HCT116 (cell line): Measurements from ENCODE around the gene IL1B. TPM values are rescaled to one million over a fixed set of nuclear protein-coding genes. Genes with fewer than 3 reads are reported as not detected.

Experiments used
- ATAC-seq: fragments of 200-7000 bp; cut with Tn5 transposase; 2 replicates; pipeline ENCODE4 v1.9.1; 2020; ENCODE audit warnings: mild to moderate bottlenecking, moderate library complexity
- BruUV-seq: library from RNA; stranded (reverse); fragments of 400-500 nt; replicated peaks from 2 replicates; lab custom pipeline; 2021; lab: Mats Ljungman, UMichigan
- CTCF ChIA-PET: fragments of 300-600 bp; sonication (Branson Sonifier 250); formaldehyde crosslinking; loops from one replicate; lab custom pipeline; 2021; ENCODE audit warnings: antibody characterized with exemption; lab: Charles Lee
- POLR2A ChIA-PET: fragments of 300-600, 350-600 bp; sonication (Branson Sonifier 250); formaldehyde crosslinking; loops from one replicate; lab custom pipeline; 2021; ENCODE audit warnings: antibody characterized with exemption; lab: Charles Lee
- RAD21 ChIA-PET, 2 experiments: fragments of 300-600 bp; sonication (Branson Sonifier 250); formaldehyde crosslinking; loops; one replicate each; lab custom pipeline; 2023; ENCODE audit warnings: low total read pairs in 2 of 2; ENCODE audit not compliant: uncharacterized antibody in 2 of 2, unreplicated experiment in 2 of 2, low non-redundant PET in 1 of 2; lab: Charles Lee
- DNase-seq: peaks from one replicate; pipeline ENCODE4 v3.0.0-alpha.2; 2010; ENCODE audit warnings: low read depth, low spot score
- H2AFZ ChIP-seq: fragments of 200-600 bp; shearing (Covaris generic), sonication (generic); 2 replicates; pipeline ENCODE4 v1.6.1; 2017; ENCODE audit warnings: low read depth, mixed run types, mixed read lengths, antibody characterized with exemption, low read length; ENCODE audit not compliant: poor library complexity, severe bottlenecking
- H3K27ac ChIP-seq: 2 replicates; pipeline ENCODE4 v1.5.1; 2012; ENCODE audit warnings: low read depth, low read length
- H3K27me3 ChIP-seq: fragments of 200-600 bp; sonication (generic); 2 replicates; pipeline ENCODE4 v1.6.1; 2016; ENCODE audit warnings: mixed run types, low read length, mixed read lengths; ENCODE audit not compliant: insufficient read depth
- H3K36me3 ChIP-seq, 2 experiments: fragments of 200-500 bp in 1 of 2; fragments of 200-600 bp in 1 of 2; sonication (Bioruptor generic) in 1 of 2; sonication (generic) in 1 of 2; 2 replicates each; pipeline versions ENCODE4 v1.5.1 to v1.6.1; 2014 to 2016; ENCODE audit warnings: low read length in 2 of 2, inconsistent platforms in 1 of 2, mixed read lengths in 1 of 2, mixed run types in 1 of 2; ENCODE audit not compliant: insufficient read depth in 2 of 2, control insufficient read depth in 1 of 2
- H3K4me1 ChIP-seq, 2 experiments: fragments of 200-600 bp in 1 of 2; sonication (generic) in 1 of 2; 2 replicates each; pipeline versions ENCODE4 v1.5.1 to v1.6.1; 2012 to 2017; ENCODE audit warnings: low read length in 2 of 2, inconsistent platforms in 1 of 2, mild to moderate bottlenecking in 1 of 2, mixed read lengths in 1 of 2, mixed run types in 1 of 2, moderate library complexity in 1 of 2; ENCODE audit not compliant: insufficient read depth in 2 of 2, control insufficient read depth in 1 of 2
- H3K4me2 ChIP-seq: fragments of 200-600 bp; sonication (generic); 2 replicates; pipeline ENCODE4 v1.6.1; 2017; ENCODE audit warnings: mixed run types, low read length, mixed read lengths
- H3K4me3 ChIP-seq, 2 experiments: fragments of 200-600 bp in 1 of 2; sonication (generic) in 1 of 2; replicated peaks in 1 of 2; 2 replicates each; pipeline ENCODE4 v1.5.1; 2011 to 2016; ENCODE audit warnings: low read length in 2 of 2, control low read depth in 1 of 2, low read depth in 1 of 2, mild to moderate bottlenecking in 1 of 2, mixed read lengths in 1 of 2, mixed run types in 1 of 2
- H3K79me2 ChIP-seq: fragments of 200-600 bp; sonication (generic); 2 replicates; pipeline ENCODE4 v1.6.1; 2017; ENCODE audit warnings: mild to moderate bottlenecking, mixed run types, low read length, moderate library complexity, mixed read lengths; ENCODE audit not compliant: insufficient read depth
- H3K9ac ChIP-seq: fragments of 200-600 bp; sonication (generic); 2 replicates; pipeline ENCODE4 v1.6.1; 2016; ENCODE audit warnings: low read length, mixed read lengths
- H3K9me2 ChIP-seq: fragments of 200-600 bp; sonication (generic), shearing (Covaris generic); 2 replicates; pipeline ENCODE4 v1.6.1; 2017; ENCODE audit warnings: mixed run types, mild to moderate bottlenecking, moderate library complexity; ENCODE audit not compliant: insufficient read depth
- H3K9me3 ChIP-seq, 2 experiments: fragments of 200-500 bp in 1 of 2; fragments of 200-600 bp in 1 of 2; sonication (Bioruptor generic) in 1 of 2; sonication (generic) in 1 of 2; 2 replicates each; pipeline ENCODE4 v1.6.1; 2014 to 2017; ENCODE audit warnings: low read length in 2 of 2, mixed read lengths in 2 of 2, inconsistent platforms in 1 of 2, low read depth in 1 of 2, mild to moderate bottlenecking in 1 of 2, mixed run types in 1 of 2, moderate library complexity in 1 of 2; ENCODE audit not compliant: control insufficient read depth in 1 of 2, insufficient read depth in 1 of 2
- H4K20me1 ChIP-seq: fragments of 200-600 bp; sonication (generic), shearing (Covaris generic); 2 replicates; pipeline ENCODE4 v1.6.1; 2017; ENCODE audit warnings: mixed run types, mild to moderate bottlenecking, moderate library complexity; ENCODE audit not compliant: insufficient read depth
- CBX3 ChIP-seq: IDR thresholded peaks from 2 replicates; pipeline ENCODE4 v1.6.1; 2012; ENCODE audit warnings: low read depth
- EGR1 ChIP-seq: IDR thresholded peaks from 2 replicates; pipeline ENCODE4 v1.6.1; 2012; ENCODE audit warnings: low read depth
- EZH2 ChIP-seq: fragments of 200-600 bp; sonication (generic); IDR thresholded peaks from 2 replicates; pipeline ENCODE4 v1.6.1; 2017; ENCODE audit warnings: antibody characterized with exemption, mixed run types
- EZH2phosphoT487 ChIP-seq: fragments of 200-600 bp; IDR thresholded peaks from 2 replicates; pipeline ENCODE4 v1.6.1; 2018; ENCODE audit warnings: antibody characterized with exemption, borderline replicate concordance
- FOSL1 ChIP-seq: IDR thresholded peaks from 2 replicates; pipeline ENCODE4 v1.6.1; 2012; ENCODE audit warnings: low read depth
- RAD21 ChIP-seq: IDR thresholded peaks from 2 replicates; pipeline ENCODE4 v1.6.1; 2012; ENCODE audit warnings: low read depth, mild to moderate bottlenecking
- TCF7L2 ChIP-seq: IDR thresholded peaks from 2 replicates; pipeline ENCODE4 v1.7.0; 2011; ENCODE audit warnings: borderline replicate concordance, inconsistent platforms; ENCODE audit not compliant: insufficient read depth, insufficient read length; ENCODE audit errors: extremely low read depth
- intact Hi-C: fragments of 100-400 bp; cut with micrococcal nuclease; formaldehyde crosslinking; loops from 2 replicates; pipeline ENCODE4 v1.10.0; 2022
- total RNA-seq: library from RNA; stranded (reverse); gene quantifications from one replicate; pipeline ENCODE4 v1.2.1, GENCODE V29; 2021; ENCODE audit not compliant: unreplicated experiment
- TF ChIP-seq, protein P1 (sequence below), 3 experiments: fragments of 200-600 bp in 1 of 3; sonication (generic) in 1 of 3; IDR thresholded peaks in 2 of 3; conservative IDR thresholded peaks in 1 of 3; 2 replicates each; pipeline ENCODE4 v1.5.1; 2012 to 2017; ENCODE audit warnings: low read depth in 2 of 3, low read length in 2 of 3, antibody characterized with exemption in 1 of 3, borderline replicate concordance in 1 of 3, control low read depth in 1 of 3, mild to moderate bottlenecking in 1 of 3, mixed read lengths in 1 of 3, mixed run types in 1 of 3, moderate library complexity in 1 of 3; ENCODE audit not compliant: insufficient read depth in 1 of 3
- TF ChIP-seq, protein P2 (sequence below): IDR thresholded peaks from 2 replicates; pipeline ENCODE4 v1.6.1; 2012

Gene IL1B
- total RNA-seq, 1 experiment from 2014 or later: not detected

- Histone ChIP-seq H2AFZ (peak overlapping the region; percentile 48), H3K79me2 (no peaks in the 10 kb centered on the region), H4K20me1 (no peaks in the 10 kb centered on the region), H3K4me2 (0 out of 2 replicates have a peak overlapping the region, but pooled peaks have one; percentile 2), H3K27ac (no peak overlapping the region), H3K9me3 (no peaks in the 10 kb centered on the region), H3K9me2 (no peaks in the 10 kb centered on the region), H3K27me3 (no peaks in the 10 kb centered on the region), H3K4me1 (peaks cover 3 to 18% of the 10 kb centered on the region in 2 experiments; a peak in 3 of 4 replicates), H3K4me3 (no peak overlapping the region), H3K36me3 (no peaks in the 10 kb centered on the region), H3K9ac (no peak overlapping the region)
- ChIA-PET POLR2A (interaction anchor here (0.6 to 1.0 kb wide), 3 partner anchors 15 to 307 kb away, joined by 3 read pairs; no protein-coding TSS in a partner anchor), CTCF (interaction anchor here (0.7 to 3.3 kb wide), 14 partner anchors 9 to 260 kb away, joined by 3 to 50 read pairs (median 4); partner anchors contain the start of gene IL1B), RAD21 (interaction anchor here in 1 of 2 experiments (1.0 kb wide), 1 partner anchor 159 kb away, joined by 3 read pairs; no protein-coding TSS in a partner anchor)
- BruUV-seq: no TSS peak
- peak; percentile 91 for ATAC-seq
- DNase-seq: peak; percentile 40
- intact Hi-C loops: loop anchor here (1.0 to 5.0 kb wide), 3 partner anchors 56 to 283 kb away; no protein-coding TSS in a partner anchor
- TF ChIP-seq EZH2phosphoT487 (no peak), RAD21 (peak; percentile 90), FOSL1 (no peak), EGR1 (no peak), EZH2 (no peak), TCF7L2 (no peak), CBX3 (peak; percentile 46; the same call in 1 of the 2 replicates)
- TF ChIP-seq, protein P1, sequence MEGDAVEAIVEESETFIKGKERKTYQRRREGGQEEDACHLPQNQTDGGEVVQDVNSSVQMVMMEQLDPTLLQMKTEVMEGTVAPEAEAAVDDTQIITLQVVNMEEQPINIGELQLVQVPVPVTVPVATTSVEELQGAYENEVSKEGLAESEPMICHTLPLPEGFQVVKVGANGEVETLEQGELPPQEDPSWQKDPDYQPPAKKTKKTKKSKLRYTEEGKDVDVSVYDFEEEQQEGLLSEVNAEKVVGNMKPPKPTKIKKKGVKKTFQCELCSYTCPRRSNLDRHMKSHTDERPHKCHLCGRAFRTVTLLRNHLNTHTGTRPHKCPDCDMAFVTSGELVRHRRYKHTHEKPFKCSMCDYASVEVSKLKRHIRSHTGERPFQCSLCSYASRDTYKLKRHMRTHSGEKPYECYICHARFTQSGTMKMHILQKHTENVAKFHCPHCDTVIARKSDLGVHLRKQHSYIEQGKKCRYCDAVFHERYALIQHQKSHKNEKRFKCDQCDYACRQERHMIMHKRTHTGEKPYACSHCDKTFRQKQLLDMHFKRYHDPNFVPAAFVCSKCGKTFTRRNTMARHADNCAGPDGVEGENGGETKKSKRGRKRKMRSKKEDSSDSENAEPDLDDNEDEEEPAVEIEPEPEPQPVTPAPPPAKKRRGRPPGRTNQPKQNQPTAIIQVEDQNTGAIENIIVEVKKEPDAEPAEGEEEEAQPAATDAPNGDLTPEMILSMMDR (IDR thresholded peaks at IDR 0.05 in 2 of 3, conservative IDR thresholded peaks at IDR 0.05 in 1 of 3; ENCODE audit: borderline replicate concordance in 1 of 3, insufficient read depth in 1 of 3, low read depth in 2 of 3, low read length in 2 of 3): peak; percentile 79 to 96 (median 93)
- TF ChIP-seq, protein P2, sequence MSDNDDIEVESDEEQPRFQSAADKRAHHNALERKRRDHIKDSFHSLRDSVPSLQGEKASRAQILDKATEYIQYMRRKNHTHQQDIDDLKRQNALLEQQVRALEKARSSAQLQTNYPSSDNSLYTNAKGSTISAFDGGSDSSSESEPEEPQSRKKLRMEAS: 0 out of 2 replicates have a peak, but pooled peaks have one; percentile 20
Observed at GRCh38 chr2:112884869-112885505, 48.4 kb upstream of the IL1B start.
